H1 (cell line): ENCODE results near the gene MTFP1. TPM values are rescaled to one million over a fixed set of nuclear protein-coding genes. Genes with fewer than 3 reads are reported as not detected.
"Not testable (repeated sequence)": the region's sequence is repeated elsewhere in the genome, so short reads cannot be mapped to it uniquely, and the experiment has no call there.

Source experiments
- CTCF ChIA-PET: fragments of 300-600 bp; sonication (Branson Sonifier 250); formaldehyde crosslinking; loops from one replicate; lab custom pipeline; 2021; ENCODE audit not compliant: partially characterized antibody; lab: Charles Lee
- POLR2A ChIA-PET: fragments of 300-600 bp; sonication (Branson Sonifier 250); formaldehyde crosslinking; loops from one replicate; lab custom pipeline; 2021; ENCODE audit warnings: inconsistent platforms; ENCODE audit not compliant: partially characterized antibody; lab: Charles Lee
- DNase-seq, 2 experiments: peaks; one replicate each; pipeline versions ENCODE4 v3.0.0 to v3.0.0-alpha.2; 2010 to 2022; ENCODE audit warnings: low spot score in 2 of 2, low read depth in 1 of 2, mixed read lengths in 1 of 2
- FAIRE-seq: peaks from 2 replicates; lab custom pipeline; 2011; peaks lifted over from hg19 to GRCh38; lab: Jason Lieb, UNC
- H2AFZ ChIP-seq: 2 replicates; pipeline ENCODE4 v1.8.1; 2012; ENCODE audit warnings: low read length, inconsistent platforms
- H2AK5ac ChIP-seq: 2 replicates; pipeline ENCODE4 v1.6.1; 2013; ENCODE audit warnings: low read depth, low read length
- H2BK120ac ChIP-seq: replicated peaks from 2 replicates; pipeline ENCODE3; 2013; ENCODE audit warnings: low read depth, low read length, inconsistent platforms
- H2BK12ac ChIP-seq: 2 replicates; pipeline ENCODE4 v1.6.1; 2013; ENCODE audit warnings: low read depth, low read length
- H2BK15ac ChIP-seq: 2 replicates; pipeline ENCODE4 v1.6.1; 2013; ENCODE audit warnings: low read length
- H2BK20ac ChIP-seq: 2 replicates; pipeline ENCODE4 v1.6.1; 2013; ENCODE audit warnings: low read length
- H2BK5ac ChIP-seq: 2 replicates; pipeline ENCODE4 v1.6.1; 2013; ENCODE audit warnings: low read depth, low read length
- H3K14ac ChIP-seq: 2 replicates; pipeline ENCODE4 v1.6.1; 2013; ENCODE audit warnings: inconsistent platforms; ENCODE audit not compliant: insufficient read length
- H3K18ac ChIP-seq: 2 replicates; pipeline ENCODE4 v1.6.1; 2013; ENCODE audit warnings: low read length; ENCODE audit errors: extremely low read depth
- H3K23ac ChIP-seq: 2 replicates; pipeline ENCODE4 v1.6.1; 2013; ENCODE audit warnings: inconsistent platforms; ENCODE audit not compliant: insufficient read length
- H3K23me2 ChIP-seq: 2 replicates; pipeline ENCODE4 v1.6.1; 2013; ENCODE audit warnings: low read depth, low read length
- H3K27ac ChIP-seq: 2 replicates; pipeline ENCODE4 v1.6.1; 2011; ENCODE audit warnings: low read depth, low read length, inconsistent platforms
- H3K27me3 ChIP-seq, 4 experiments: replicated peaks in 1 of 4; 1 replicate in 1 of 4; 2 replicates in 3 of 4; pipeline versions ENCODE4 v1.6.1 to v1.8.1; 2011 to 2013; ENCODE audit warnings: low read length in 3 of 4, mild to moderate bottlenecking in 3 of 4, inconsistent platforms in 2 of 4, mixed read lengths in 2 of 4, moderate library complexity in 1 of 4; ENCODE audit not compliant: control insufficient read depth in 3 of 4, insufficient read depth in 3 of 4; ENCODE audit errors: extremely low read depth in 1 of 4
- H3K36me3 ChIP-seq, 4 experiments: 2 replicates each; pipeline versions ENCODE4 v1.6.1 to v1.8.1; 2011 to 2013; ENCODE audit warnings: mild to moderate bottlenecking in 4 of 4, low read length in 3 of 4, moderate library complexity in 2 of 4, control low read depth in 1 of 4, inconsistent platforms in 1 of 4; ENCODE audit not compliant: insufficient read depth in 4 of 4, control insufficient read depth in 2 of 4
- H3K4ac ChIP-seq: replicated peaks from 2 replicates; pipeline ENCODE3; 2013; ENCODE audit warnings: low read length, low read depth, mixed read lengths, inconsistent platforms; ENCODE audit not compliant: insufficient read length
- H3K4me1 ChIP-seq, 4 experiments: replicated peaks in 1 of 4; 1 replicate in 1 of 4; 2 replicates in 3 of 4; pipeline versions ENCODE4 v1.6.1 to v1.8.1; 2011 to 2013; ENCODE audit warnings: low read length in 3 of 4, inconsistent platforms in 2 of 4, mixed read lengths in 1 of 4; ENCODE audit not compliant: insufficient read depth in 4 of 4, control insufficient read depth in 3 of 4
- H3K4me2 ChIP-seq, 2 experiments: 2 replicates each; pipeline versions ENCODE4 v1.6.1 to v1.8.1; 2011 to 2013; ENCODE audit warnings: low read depth in 2 of 2, low read length in 2 of 2, control low read depth in 1 of 2, inconsistent platforms in 1 of 2, mild to moderate bottlenecking in 1 of 2; ENCODE audit not compliant: insufficient read depth in 1 of 2
- H3K4me3 ChIP-seq, 4 experiments: fragments of 200-600, 300-600 bp in 1 of 4; sonication (generic), shearing (Covaris generic), sonication (Bioruptor Twin) in 1 of 4; 2 replicates each; pipeline versions ENCODE4 v1.5.1 to v1.8.1; 2011 to 2016; ENCODE audit warnings: low read length in 4 of 4, low read depth in 3 of 4, control low read depth in 2 of 4, inconsistent platforms in 2 of 4, mild to moderate bottlenecking in 2 of 4, mixed read lengths in 1 of 4, moderate library complexity in 1 of 4; ENCODE audit not compliant: insufficient read depth in 2 of 4; ENCODE audit errors: extremely low read depth in 1 of 4
- H3K56ac ChIP-seq: replicated peaks from 2 replicates; pipeline ENCODE3; 2013; ENCODE audit warnings: low read depth, mild to moderate bottlenecking, mixed read lengths, low read length, inconsistent platforms; ENCODE audit not compliant: insufficient read length
- H3K79me1 ChIP-seq: 2 replicates; pipeline ENCODE4 v1.6.1; 2013; ENCODE audit warnings: low read depth, low read length, control low read depth
- H3K79me2 ChIP-seq, 2 experiments: 2 replicates each; pipeline versions ENCODE4 v1.6.1 to v1.8.1; 2012 to 2013; ENCODE audit warnings: low read length in 2 of 2, mild to moderate bottlenecking in 2 of 2, inconsistent platforms in 1 of 2; ENCODE audit not compliant: insufficient read depth in 2 of 2, control insufficient read depth in 1 of 2
- H3K9ac ChIP-seq, 4 experiments: replicated peaks in 1 of 4; 1 replicate in 1 of 4; 2 replicates in 3 of 4; pipeline versions ENCODE4 v1.6.1 to v1.8.1; 2011 to 2013; ENCODE audit warnings: low read depth in 3 of 4, low read length in 3 of 4, control low read depth in 2 of 4, mild to moderate bottlenecking in 2 of 4, moderate library complexity in 2 of 4, inconsistent platforms in 1 of 4; ENCODE audit errors: extremely low read depth in 1 of 4
- H3K9me3 ChIP-seq, 2 experiments: 2 replicates each; pipeline versions ENCODE4 v1.6.1 to v1.8.1; 2012 to 2013; ENCODE audit warnings: mild to moderate bottlenecking in 2 of 2, moderate library complexity in 2 of 2, control low read depth in 1 of 2, inconsistent platforms in 1 of 2, low read depth in 1 of 2, low read length in 1 of 2, mixed read lengths in 1 of 2; ENCODE audit not compliant: insufficient read depth in 2 of 2
- H4K20me1 ChIP-seq, 2 experiments: replicated peaks in 1 of 2; 2 replicates each; pipeline versions ENCODE3 to v1.8.1; 2011 to 2013; ENCODE audit warnings: inconsistent platforms in 2 of 2, low read length in 2 of 2, mild to moderate bottlenecking in 1 of 2; ENCODE audit not compliant: insufficient read depth in 2 of 2, control insufficient read depth in 1 of 2
- H4K5ac ChIP-seq: 2 replicates; pipeline ENCODE4 v1.6.1; 2013; ENCODE audit warnings: low read length, low read depth, mixed read lengths, inconsistent platforms; ENCODE audit not compliant: insufficient read length
- H4K8ac ChIP-seq: 2 replicates; pipeline ENCODE4 v1.8.0; 2013; ENCODE audit warnings: mild to moderate bottlenecking, moderate library complexity, low read length, inconsistent platforms; ENCODE audit not compliant: insufficient read depth; ENCODE audit errors: extremely low read depth
- H4K91ac ChIP-seq: replicated peaks from 2 replicates; pipeline ENCODE3; 2013; ENCODE audit warnings: low read length, mixed read lengths, inconsistent platforms; ENCODE audit not compliant: insufficient read length
- CREB1 ChIP-seq: IDR thresholded peaks from 2 replicates; pipeline ENCODE4 v1.6.1; 2012; ENCODE audit warnings: inconsistent platforms
- CTCF ChIP-seq, 3 experiments: IDR thresholded peaks; 1 replicate in 2 of 3; 2 replicates in 1 of 3; pipeline versions ENCODE4 v1.5.1 to v1.6.1; 2011; ENCODE audit warnings: low read length in 3 of 3, mild to moderate bottlenecking in 3 of 3, inconsistent platforms in 2 of 3, low read depth in 1 of 3, moderate library complexity in 1 of 3; ENCODE audit not compliant: insufficient read depth in 1 of 3; ENCODE audit errors: control extremely low read depth in 1 of 3
- RBBP5 ChIP-seq: IDR thresholded peaks from 2 replicates; pipeline ENCODE4 v1.7.1; 2012; ENCODE audit warnings: low read depth, mild to moderate bottlenecking, inconsistent platforms, low read length, moderate library complexity, borderline replicate concordance
- WGBS, 2 experiments: shearing (Covaris generic) in 1 of 2; methylation state at CpG; one replicate each; pipeline versions ENCODE4 v1.1.6 to v1.1.7; 2013 to 2015; ENCODE audit warnings: low lambda C conversion rate in 2 of 2, mixed read lengths in 2 of 2, inconsistent platforms in 1 of 2, low coverage in 1 of 2, missing lambda C conversion rate in 1 of 2; ENCODE audit not compliant: insufficient replicate concordance in 2 of 2, insufficient coverage in 1 of 2, insufficient read length in 1 of 2; ENCODE audit errors: extremely low coverage in 1 of 2, missing lambda C conversion rate in 1 of 2; 5-methylcytosine and 5-hydroxymethylcytosine counted together
- polyA plus RNA-seq, 7 experiments: library from polyadenylated mRNA; depleted of rRNA in 3 of 7; stranded (reverse) in 5 of 7; unstranded in 2 of 7; fragments of >200 nt in 5 of 7; fragments of 200-250 nt in 2 of 7; gene quantifications; 1 replicate in 5 of 7; 2 replicates in 1 of 7; 4 replicates in 1 of 7; pipeline versions ENCODE4 v1.2.1 to v1.2.3, GENCODE V29; 2011 to 2013; ENCODE audit warnings: missing spikeins in 2 of 7, mixed read lengths in 2 of 7
- total RNA-seq: library from RNA; stranded (reverse); fragmentation: NEBNext Ultra II Directional; extraction: Animal tissue kit (Norgen Biotek cat#: 25700); gene quantifications from 2 replicates; pipeline ENCODE4 v1.2.1, GENCODE V29; 2021

MTFP1 gene
- total and polyA plus RNA-seq, 2 of the 8 experiments (the other 6 are each of a cell fraction or from before 2014, with no cell fraction given) = 59.8 to 98.8 TPM

GRCh38 chr22:30460147-30460546 lies 34.6 kb downstream of the MTFP1 start (continued):
- TF ChIP-seq CTCF (IDR thresholded peaks at IDR 0.05; ENCODE audit: control extremely low read depth in 1 of 3, insufficient read depth in 1 of 3, low read depth in 1 of 3, low read length in 3 of 3) (no peak), CREB1 (no peak), RBBP5 (no peak)

GRCh38 chr22:30460555-30460954 lies 35.0 kb downstream of the MTFP1 start:
- H2BK15ac ChIP-seq, H3K27me3 ChIP-seq, H2BK12ac ChIP-seq, H2BK120ac ChIP-seq, H4K5ac ChIP-seq, H3K4ac ChIP-seq, H3K4me1 ChIP-seq, H4K8ac ChIP-seq, H3K4me2 ChIP-seq, DNase-seq, H3K27ac ChIP-seq, H3K56ac ChIP-seq, H2AK5ac ChIP-seq, H3K79me2 ChIP-seq, H3K79me1 ChIP-seq, H3K23me2 ChIP-seq, H3K9me3 ChIP-seq, H3K4me3 ChIP-seq, H2BK20ac ChIP-seq, H2AFZ ChIP-seq, POLR2A ChIA-PET, H3K18ac ChIP-seq, H3K9ac ChIP-seq, H2BK5ac ChIP-seq, H3K23ac ChIP-seq, FAIRE-seq, H3K36me3 ChIP-seq, H3K14ac ChIP-seq, H4K20me1 ChIP-seq, H4K91ac ChIP-seq: not testable (repeated sequence)
- CTCF ChIA-PET = interaction anchor here (4.5 to 5.8 kb wide), 2 partner anchors 15 to 25 kb away, joined by 28 to 56 read pairs; no protein-coding TSS in a partner anchor
- 93% methylated on average over 6 of the region's 6 CpGs; no CpG with 5 or more reads in 1 of the 2 experiments for WGBS, 2 experiments
